Psoas muscle (tissue), 8 donors: Measurements from ENCODE around the gene NOD1. TPM values are rescaled to one million over a fixed set of nuclear protein-coding genes. Genes with fewer than 3 reads are reported as not detected.

Source experiments
- ATAC-seq, 4 donors: fragments of 200-7000 bp; cut with Tn5 transposase; one replicate each; pipeline ENCODE4 v1.9.1; 2020; ENCODE audit warnings: moderate library complexity in 3 of 4, mild to moderate bottlenecking in 2 of 4
- DNase-seq, 2 donors: peaks; one replicate each; pipeline ENCODE4 v3.0.0-alpha.2; 2020
- H3K27ac ChIP-seq: fragments of 200-600 bp; one replicate; pipeline ENCODE4 v1.8.0; 2022
- H3K27me3 ChIP-seq, 3 donors: fragments of 200-600 bp in 1 of 3; one replicate each; pipeline versions ENCODE4 v1.6.1 to v1.8.0; 2013 to 2022; ENCODE audit warnings: low read length in 2 of 3, mild to moderate bottlenecking in 2 of 3, moderate library complexity in 1 of 3; ENCODE audit not compliant: insufficient read depth in 3 of 3
- H3K36me3 ChIP-seq, 2 donors: fragments of 200-600 bp in 1 of 2; one replicate each; pipeline versions ENCODE4 v1.6.1 to v1.8.0; 2013 to 2022; ENCODE audit warnings: low read depth in 1 of 2, mild to moderate bottlenecking in 1 of 2, moderate library complexity in 1 of 2; ENCODE audit not compliant: insufficient read depth in 1 of 2
- H3K4me1 ChIP-seq: fragments of 200-600 bp; one replicate; pipeline ENCODE4 v1.8.0; 2022
- H3K4me3 ChIP-seq: fragments of 200-600 bp; one replicate; pipeline ENCODE4 v1.8.0; 2022; ENCODE audit warnings: mild to moderate bottlenecking
- H3K9me3 ChIP-seq: fragments of 200-600 bp; one replicate; pipeline ENCODE4 v1.8.0; 2022
- CTCF ChIP-seq: fragments of 200-600 bp; IDR thresholded peaks from one replicate; pipeline ENCODE4 v1.8.0; 2022; ENCODE audit warnings: antibody characterized with exemption
- WGBS, 3 donors: extraction: QIAGEN DNeasy Blood & Tissue Kit; methylation state at CpG; one replicate each; pipeline versions ENCODE4 v1.1.6 to v1.1.7; 2013; 5-methylcytosine and 5-hydroxymethylcytosine counted together
- intact Hi-C, 2 donors: fragments of 100-400 bp; cut with DNase I; formaldehyde crosslinking; loops; one replicate each; pipeline versions ENCODE4 v1.11.0 to v1.14.2; 2022
- polyA plus RNA-seq, 3 donors: library from polyadenylated mRNA; stranded (reverse); fragments of 200-250 nt; gene quantifications; one replicate each; pipeline ENCODE4 v1.2.3, GENCODE V29; 2013
- total RNA-seq, 4 donors: library from RNA; stranded (reverse); fragmentation: NEBNext Ultra II Directional in 2 of 4; extraction: Animal tissue kit (Norgen Biotek cat#: 25700) in 2 of 4; gene quantifications; one replicate each; pipeline versions ENCODE4 v1.2.1 to v1.2.4, GENCODE V29; 2021 to 2023
- donor health status: healthy with polysubstance abuse.
- donor health status: DM: no; HTN: no; CAD: no; lungs with moderate emphysema.
- donor health status: Bipolar disorder and iron deficiency.
- donor health status: healthy.
- donor health status: DM: yes; HTN: yes; CAD: no.
- donor health status: DM: no; HTN: no; CAD: no.
- donor health status: DM: no; HTN: no; CAD: no.
- donor health status: DM: yes; HTN: yes; CAD: no.

NOD1 gene
- total and polyA plus RNA-seq, 7 donors, result 1.7 to 4.1 (median 2.6) TPM

- DNase-seq (peak in 1 of 2 donors; percentile 15), ATAC-seq (peak in 1 of 4 donors; percentile 28)
- H3K36me3 ChIP-seq, result peaks cover 0 to 37% of the 10 kb centered on the region in 2 donors
Measured at GRCh38 chr7:30437823-30438574, 40.6 kb downstream of the NOD1 start.

GRCh38 chr7:30436518-30436917, 42.1 kb downstream of the NOD1 start:
- H3K4me3 ChIP-seq, result no peak overlapping the region
- intact Hi-C loops, result no loop called here
- peaks cover 3% of the 10 kb centered on the region for H3K4me1 ChIP-seq
- H3K27me3 ChIP-seq, result no peaks in the 10 kb centered on the region
- peaks cover 0 to 37% of the 10 kb centered on the region in 2 donors for H3K36me3 ChIP-seq
- H3K9me3 ChIP-seq, result no peaks in the 10 kb centered on the region
- DNase-seq, result no peak
- no peak for TF ChIP-seq CTCF
- ATAC-seq, result no peak
- 95 to 100% (median 95%) methylated on average over 1 of the region's 1 CpG for WGBS, 3 donors
- H3K27ac ChIP-seq, result no peak overlapping the region

More at GRCh38 chr7:30437823-30438574, 40.6 kb downstream of the NOD1 start:
- no peak for TF ChIP-seq CTCF
- no peak overlapping the region for H3K4me3 ChIP-seq
- WGBS, 3 donors, result 92 to 95% (median 94%) methylated on average over 21 of the region's 21 CpGs
- H3K4me1 ChIP-seq, result no peaks in the 10 kb centered on the region
- no peak overlapping the region for H3K27ac ChIP-seq
- intact Hi-C loops, result no loop called here
- H3K9me3 ChIP-seq, result no peaks in the 10 kb centered on the region
- H3K27me3 ChIP-seq, result no peaks in the 10 kb centered on the region

DNA sequence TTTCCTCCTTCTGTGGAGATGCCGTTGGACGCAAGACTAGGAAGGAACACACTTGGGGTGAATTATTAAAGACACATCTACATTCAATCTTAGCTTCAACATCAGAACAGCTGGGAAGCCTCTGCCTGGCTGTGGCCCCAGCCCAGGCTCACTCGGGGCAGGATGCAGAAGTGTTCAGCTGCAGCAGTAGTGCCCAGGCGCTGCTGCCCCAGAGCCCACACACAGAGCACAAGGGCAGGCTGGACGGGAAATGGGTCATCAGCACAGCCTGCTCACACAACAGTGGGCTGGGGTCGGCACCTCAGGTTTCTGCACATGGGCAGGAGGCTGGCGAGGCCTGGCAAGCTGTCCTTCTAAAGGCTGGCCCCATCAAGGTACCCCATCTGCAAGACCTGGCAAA, 42.5 kb downstream of the NOD1 start:
- no peak for DNase-seq
- no peaks in the 10 kb centered on the region for H3K9me3 ChIP-seq
- H3K27me3 ChIP-seq, result no peaks in the 10 kb centered on the region
- no peak overlapping the region for H3K27ac ChIP-seq
- H3K4me3 ChIP-seq, result no peak overlapping the region
- peaks cover 0 to 37% of the 10 kb centered on the region in 2 donors for H3K36me3 ChIP-seq
- 79 to 91% (median 79%) methylated on average over 7 of the region's 7 CpGs for WGBS, 3 donors
- intact Hi-C loops, result no loop called here
- TF ChIP-seq CTCF, result no peak
- ATAC-seq, result no peak
- peaks cover 7% of the 10 kb centered on the region for H3K4me1 ChIP-seq

DNA sequence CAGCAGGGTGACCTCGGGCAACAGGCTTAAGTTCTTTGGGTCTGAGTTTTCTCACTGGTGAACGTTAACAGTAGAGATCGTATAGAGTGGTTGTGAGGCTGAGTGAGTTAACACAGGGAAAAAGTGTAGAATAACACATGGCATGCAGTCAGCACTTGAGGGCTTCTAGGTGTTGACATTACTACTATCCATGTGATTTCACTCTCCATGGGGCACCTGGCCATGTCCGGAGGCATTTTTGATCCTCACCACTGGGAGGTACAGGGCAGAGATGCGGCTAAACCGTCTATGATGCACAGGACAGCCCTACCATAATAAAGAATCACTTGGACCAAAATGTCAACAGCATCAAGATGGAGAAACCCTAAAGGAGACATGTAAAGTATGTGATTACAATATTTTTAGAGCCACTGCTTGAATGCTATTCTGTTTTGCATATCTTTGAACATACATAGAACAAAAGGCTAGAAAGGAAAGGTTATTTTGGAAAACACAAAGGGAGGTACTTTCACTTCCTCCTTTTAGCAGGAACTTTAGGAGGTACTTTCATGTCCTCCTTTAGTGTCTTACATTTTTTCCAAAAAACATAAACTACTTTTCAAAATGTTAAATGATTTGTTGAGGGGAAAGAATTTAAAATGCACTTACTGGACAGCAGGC, 44.3 kb downstream of the NOD1 start:
- no peak for ATAC-seq
- Histone ChIP-seq H3K9me3 (no peaks in the 10 kb centered on the region), H3K27me3 (no peaks in the 10 kb centered on the region), H3K4me1 (peaks cover 15% of the 10 kb centered on the region), H3K4me3 (no peak overlapping the region), H3K27ac (no peak overlapping the region), H3K36me3 (peaks cover 0 to 42% of the 10 kb centered on the region in 2 donors)
- intact Hi-C loops, result no loop called here
- TF ChIP-seq CTCF, result no peak
- WGBS, 3 donors, result 87 to 93% (median 88%) methylated on average over 6 of the region's 6 CpGs
- DNase-seq, result no peak
